ENCODE measurements around the gene JAK1.

GRCh38 chr1:64932962-64933295, 33.4 kb downstream of the JAK1 start:
- TF ChIP-seq CTCF (conservative IDR thresholded peaks at IDR 0.05; ENCODE audit: low read depth, low read length) (no peak), EZH2 (IDR thresholded peaks at IDR 0.05; ENCODE audit: low read length, unreplicated experiment) (no peak)

All from PC-3 (cell line).